ENCODE data around the gene INPP5K. TPM values are rescaled to one million over a fixed set of nuclear protein-coding genes. Genes with fewer than 3 reads are reported as not detected.
"Not testable (repeated sequence)": the region's sequence is repeated elsewhere in the genome, so short reads cannot be mapped to it uniquely, and the experiment has no call there.

The INPP5K gene
- total and polyA plus RNA-seq, 9 donors, result 23.0 to 39.1 (median 28.3) TPM

GRCh38 chr17:1447052-1447451, 69.4 kb downstream of the INPP5K start:
- H3K4me3 ChIP-seq, result no peak overlapping the region
- H3K27ac ChIP-seq, result no peak overlapping the region
- H3K36me3 ChIP-seq, result no peaks in the 10 kb centered on the region
- no peak for TF ChIP-seq EP300 (IDR thresholded peaks at IDR 0.05)
- no peak for TF ChIP-seq POLR2A (IDR thresholded peaks at IDR 0.05)
- no peak for TF ChIP-seq CTCF (IDR thresholded peaks at IDR 0.05)
- H3K27me3 ChIP-seq, result no peaks in the 10 kb centered on the region
- H3K9me3 ChIP-seq, result no peaks in the 10 kb centered on the region
- intact Hi-C loops (cut with DNase I), result no loop called here
- no peaks in the 10 kb centered on the region for H3K4me1 ChIP-seq (ENCODE audit: insufficient read depth)
- DNase-seq, result no peak
- WGBS, 3 donors, result 68 to 78% (median 75%) methylated on average over 7 of the region's 7 CpGs

DNA sequence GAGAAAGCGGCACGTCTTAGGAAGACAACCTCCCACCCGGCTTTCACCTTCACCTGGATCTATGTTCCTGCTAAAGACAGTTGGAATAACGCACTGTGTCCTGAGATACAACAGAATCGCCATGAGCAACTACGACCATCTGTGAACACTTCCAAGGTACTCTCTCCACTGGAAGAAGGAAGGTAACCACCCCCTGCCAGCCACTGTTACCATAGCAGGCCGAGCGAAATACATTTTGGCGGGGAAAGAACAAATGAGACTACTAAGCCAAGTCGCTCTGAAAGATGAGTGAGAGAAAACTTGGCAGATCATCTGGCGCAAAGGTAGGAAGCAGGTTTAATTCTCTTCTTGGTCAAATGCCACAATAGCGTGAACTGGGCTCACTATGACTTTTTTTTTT, 70.2 kb downstream of the INPP5K start:
- TF ChIP-seq POLR2A (IDR thresholded peaks at IDR 0.05), result no peak
- TF ChIP-seq EP300 (IDR thresholded peaks at IDR 0.05), result no peak
- TF ChIP-seq CTCF (IDR thresholded peaks at IDR 0.05), result no peak
- Histone ChIP-seq H3K4me3 (no peak overlapping the region), H3K27ac (no peak overlapping the region), H3K9me3 (no peaks in the 10 kb centered on the region), H3K27me3 (no peaks in the 10 kb centered on the region), H3K4me1 (ENCODE audit: insufficient read depth) (no peaks in the 10 kb centered on the region), H3K36me3 (no peaks in the 10 kb centered on the region)
- intact Hi-C loops (cut with DNase I), result no loop called here
- no peak for DNase-seq
- 94 to 96% (median 94%) methylated on average over 12 of the region's 12 CpGs for WGBS, 3 donors

DNA sequence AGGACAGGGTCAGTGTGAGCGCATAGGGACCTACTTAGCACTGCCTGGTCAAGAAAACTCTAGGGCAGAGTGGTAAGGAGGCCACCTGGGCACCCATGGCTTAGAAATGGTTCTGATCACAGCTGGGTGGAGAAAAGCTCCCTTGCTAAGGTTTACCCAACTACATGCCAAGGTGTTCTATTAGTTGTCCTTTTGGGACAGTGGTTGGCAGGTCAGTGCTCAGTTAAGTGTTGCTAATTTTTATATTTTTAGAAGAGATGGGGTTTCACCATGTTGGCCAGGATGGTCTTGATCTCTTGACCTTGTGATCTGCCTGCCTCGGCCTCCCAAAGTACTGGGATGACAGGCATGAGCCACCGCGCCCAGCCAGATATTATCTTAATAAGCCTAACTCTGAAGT, 70.7 kb downstream of the INPP5K start:
- H3K9me3 ChIP-seq; DNase-seq; intact Hi-C loops (cut with DNase I); H3K36me3 ChIP-seq; H3K4me3 ChIP-seq; H3K27ac ChIP-seq; H3K4me1 ChIP-seq (ENCODE audit: insufficient read depth); H3K27me3 ChIP-seq: not testable (repeated sequence)
- WGBS, 3 donors, result 80 to 98% (median 94%) methylated on average over 4 of the region's 4 CpGs

Other genes with a start within 250 kb of the INPP5K start
- not detected for gene BHLHA9, start 246.2 kb downstream of the INPP5K start, total RNA-seq
- not detected for gene BHLHA9, start 246.2 kb downstream of the INPP5K start, polyA plus RNA-seq
- under 1 TPM in 2 of 7 donors, not detected in 5; 0.07 to 0.12 TPM for gene TRARG1, start 236.9 kb downstream of the INPP5K start, total RNA-seq
- under 1 TPM; 0.04 to 0.28 TPM for gene TRARG1, start 236.9 kb downstream of the INPP5K start, polyA plus RNA-seq
- 100 to 1,000 TPM; 384 to 524 (median 452) TPM for gene YWHAE, start 116.4 kb downstream of the INPP5K start, total RNA-seq
- 100 to 1,000 TPM; 288 to 589 TPM for gene YWHAE, start 116.4 kb downstream of the INPP5K start, polyA plus RNA-seq
- 10 to 100 TPM; 40.0 to 60.6 (median 48.8) TPM for gene CRK, start 60.4 kb downstream of the INPP5K start, total RNA-seq
- 10 to 100 TPM; 31.7 to 41.4 TPM for gene CRK, start 60.4 kb downstream of the INPP5K start, polyA plus RNA-seq
- 100 to 1,000 TPM in 5 of 7 donors, 10 to 100 TPM in 2; 41.8 to 140 (median 106) TPM for gene MYO1C, start 23.9 kb downstream of the INPP5K start, total RNA-seq
- gene MYO1C, start 23.9 kb downstream of the INPP5K start, polyA plus RNA-seq, result 10 to 100 TPM; 49.4 to 72.2 TPM
- gene PITPNA, start 46.2 kb upstream of the INPP5K start, total RNA-seq, result 10 to 100 TPM; 16.8 to 64.0 (median 52.6) TPM
- 100 to 1,000 TPM in 1 of 2 donors, 10 to 100 TPM in 1; 24.8 to 122 TPM for gene PITPNA, start 46.2 kb upstream of the INPP5K start, polyA plus RNA-seq
- gene SLC43A2, start 112.2 kb upstream of the INPP5K start, total RNA-seq, result 10 to 100 TPM in 3 of 7 donors, 1 to 10 TPM in 4; 3.5 to 24.6 (median 8.8) TPM
- gene SLC43A2, start 112.2 kb upstream of the INPP5K start, polyA plus RNA-seq, result 1 to 10 TPM; 5.0 to 7.1 TPM
- gene SCARF1, start 129.1 kb upstream of the INPP5K start, total RNA-seq, result 10 to 100 TPM in 1 of 7 donors, 1 to 10 TPM in 6; 2.6 to 10.2 (median 5.7) TPM
- gene SCARF1, start 129.1 kb upstream of the INPP5K start, polyA plus RNA-seq, result 1 to 10 TPM; 1.7 to 6.5 TPM
- gene RILP, start 133.3 kb upstream of the INPP5K start, total RNA-seq, result 10 to 100 TPM in 1 of 7 donors, 1 to 10 TPM in 6; 3.0 to 11.0 (median 5.7) TPM
- 1 to 10 TPM; 2.3 to 6.2 TPM for gene RILP, start 133.3 kb upstream of the INPP5K start, polyA plus RNA-seq
- 100 to 1,000 TPM; 146 to 379 (median 290) TPM for gene PRPF8, start 168.3 kb upstream of the INPP5K start, total RNA-seq
- 100 to 1,000 TPM; 150 to 186 TPM for gene PRPF8, start 168.3 kb upstream of the INPP5K start, polyA plus RNA-seq
- gene TLCD2, start 193.8 kb upstream of the INPP5K start, total RNA-seq, result 1 to 10 TPM; 1.5 to 9.1 (median 5.6) TPM
- gene TLCD2, start 193.8 kb upstream of the INPP5K start, polyA plus RNA-seq, result 1 to 10 TPM; 2.0 to 5.7 TPM
- 10 to 100 TPM; 26.7 to 59.4 (median 36.2) TPM for gene WDR81, start 208.1 kb upstream of the INPP5K start, total RNA-seq
- gene WDR81, start 208.1 kb upstream of the INPP5K start, polyA plus RNA-seq, result 10 to 100 TPM in 1 of 2 donors, 1 to 10 TPM in 1; 1.3 to 41.0 TPM
- 10 to 100 TPM in 3 of 7 donors, 1 to 10 TPM in 4; 2.6 to 45.2 (median 4.5) TPM for gene SERPINF2, start 226.3 kb upstream of the INPP5K start, total RNA-seq
- 1 to 10 TPM; 1.7 to 9.4 TPM for gene SERPINF2, start 226.3 kb upstream of the INPP5K start, polyA plus RNA-seq
- 100 to 1,000 TPM; 342 to 965 (median 417) TPM for gene SERPINF1, start 245.4 kb upstream of the INPP5K start, total RNA-seq
- gene SERPINF1, start 245.4 kb upstream of the INPP5K start, polyA plus RNA-seq, result 100 to 1,000 TPM; 439 to 670 TPM